Large intestine (tissue), 3 donors: ENCODE data around the gene DIS3L2. TPM values are rescaled to one million over a fixed set of nuclear protein-coding genes. Genes with fewer than 3 reads are reported as not detected.
"Not testable (repeated sequence)": the region's sequence is repeated elsewhere in the genome, so short reads cannot be mapped to it uniquely, and the experiment has no call there.

Source experiments
- DNase-seq, 2 donors: peaks; one replicate each; pipeline versions ENCODE4 v3.0.0 to v3.0.0-alpha.2; 2013
- H3K27ac ChIP-seq: one replicate; pipeline ENCODE4 v1.5.1; 2013; ENCODE audit warnings: low read length
- H3K27me3 ChIP-seq: 2 replicates; pipeline ENCODE4 v1.6.1; 2013; ENCODE audit warnings: low read length; ENCODE audit not compliant: control insufficient read depth, insufficient read depth
- H3K36me3 ChIP-seq: 2 replicates; pipeline ENCODE4 v1.6.1; 2013; ENCODE audit warnings: low read length; ENCODE audit not compliant: control insufficient read depth, insufficient read depth
- H3K4me1 ChIP-seq: one replicate; pipeline ENCODE4 v1.6.1; 2013; ENCODE audit warnings: low read length; ENCODE audit not compliant: control insufficient read depth, insufficient read depth
- H3K4me3 ChIP-seq: one replicate; pipeline ENCODE4 v1.5.1; 2013; ENCODE audit warnings: low read length
- H3K9me3 ChIP-seq: one replicate; pipeline ENCODE4 v1.6.1; 2013; ENCODE audit warnings: mild to moderate bottlenecking, low read depth, low read length, moderate library complexity; ENCODE audit not compliant: control insufficient read depth
- WGBS: methylation state at CpG from one replicate; pipeline ENCODE4 v1.1.5; 2013; ENCODE audit warnings: low lambda C conversion rate; ENCODE audit not compliant: insufficient coverage; 5-methylcytosine and 5-hydroxymethylcytosine counted together
- polyA plus RNA-seq: library from polyadenylated mRNA; unstranded; fragments of 120-200 nt; gene quantifications from one replicate; pipeline ENCODE4 v1.2.1, GENCODE V29; 2013

Gene DIS3L2
- polyA plus RNA-seq, 1 donor, result 23.6 TPM

- H3K27me3 ChIP-seq, H3K4me3 ChIP-seq, H3K9me3 ChIP-seq, DNase-seq, H3K27ac ChIP-seq, H3K36me3 ChIP-seq, H3K4me1 ChIP-seq: not testable (repeated sequence)
- WGBS, result no CpG with 5 or more reads among the region's 6 CpGs
Observed at GRCh38 chr2:232115728-232116361, 154.3 kb downstream of the DIS3L2 start.

- Histone ChIP-seq H3K36me3 (no peaks in the 10 kb centered on the region), H3K4me3 (no peak overlapping the region), H3K27ac (no peak overlapping the region), H3K9me3 (no peaks in the 10 kb centered on the region), H3K27me3 (no peaks in the 10 kb centered on the region), H3K4me1 (no peaks in the 10 kb centered on the region)
- WGBS, result no CpG with 5 or more reads among the region's 3 CpGs
- no peak for DNase-seq
Observed at GRCh38 chr2:232116852-232117251, 155.3 kb downstream of the DIS3L2 start.

DNA sequence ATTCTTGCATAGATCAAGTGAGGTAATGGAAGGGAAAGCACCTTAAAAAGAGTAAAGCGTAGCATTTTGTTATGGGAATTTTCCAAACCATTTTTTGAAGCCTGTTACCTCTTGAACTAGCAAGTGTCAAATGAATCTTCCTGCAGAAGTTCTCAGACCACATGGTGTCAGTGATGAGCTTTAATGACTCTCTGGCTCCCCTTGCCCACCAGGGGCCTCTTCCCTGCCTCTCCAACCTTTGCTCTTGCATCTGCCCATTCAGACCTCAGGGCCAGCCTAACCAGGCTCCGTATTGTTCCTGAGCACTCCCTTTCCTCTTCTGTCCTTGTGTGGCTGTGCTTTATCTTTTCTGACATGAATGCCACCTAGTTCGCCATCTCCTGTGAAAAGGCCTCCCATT is 155.9 kb downstream of the DIS3L2 start:
- DNase-seq, result no peak
- Histone ChIP-seq H3K27me3 (no peaks in the 10 kb centered on the region), H3K9me3 (no peaks in the 10 kb centered on the region), H3K27ac (no peak overlapping the region), H3K4me3 (no peak overlapping the region), H3K4me1 (no peaks in the 10 kb centered on the region), H3K36me3 (no peaks in the 10 kb centered on the region)
- no CpG with 5 or more reads among the region's 3 CpGs for WGBS

DNA sequence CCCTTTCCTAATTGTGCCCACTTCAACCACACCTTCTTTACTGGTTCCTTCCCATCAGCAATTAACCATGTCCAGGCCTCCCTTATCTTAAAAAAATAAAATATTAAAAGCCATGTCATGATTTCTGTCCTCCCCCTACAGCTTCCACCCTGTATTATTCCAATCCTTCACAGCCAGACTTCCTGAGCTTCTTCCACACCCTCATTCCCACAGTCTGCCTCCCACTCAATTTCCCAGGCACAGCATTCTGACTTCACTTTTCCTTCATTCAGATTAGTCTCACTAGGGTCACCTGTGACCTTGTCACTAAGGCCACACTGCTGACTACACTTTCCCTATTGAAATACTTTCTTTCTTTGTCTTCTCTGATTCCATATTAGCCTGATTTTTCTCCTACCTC is 159.4 kb downstream of the DIS3L2 start:
- Histone ChIP-seq H3K27ac (no peak overlapping the region), H3K27me3 (no peaks in the 10 kb centered on the region), H3K36me3 (no peaks in the 10 kb centered on the region), H3K4me1 (no peaks in the 10 kb centered on the region), H3K9me3 (no peaks in the 10 kb centered on the region), H3K4me3 (no peak overlapping the region)
- no peak for DNase-seq

GRCh38 chr2:232124309-232124708 is 162.8 kb downstream of the DIS3L2 start:
- WGBS, result 100% methylated on average over 1 of the region's 1 CpG
- no peaks in the 10 kb centered on the region for H3K9me3 ChIP-seq
- H3K4me3 ChIP-seq, result no peak overlapping the region
- no peaks in the 10 kb centered on the region for H3K4me1 ChIP-seq
- DNase-seq, result no peak
- no peaks in the 10 kb centered on the region for H3K27me3 ChIP-seq
- H3K27ac ChIP-seq, result no peak overlapping the region
- no peaks in the 10 kb centered on the region for H3K36me3 ChIP-seq

DNA sequence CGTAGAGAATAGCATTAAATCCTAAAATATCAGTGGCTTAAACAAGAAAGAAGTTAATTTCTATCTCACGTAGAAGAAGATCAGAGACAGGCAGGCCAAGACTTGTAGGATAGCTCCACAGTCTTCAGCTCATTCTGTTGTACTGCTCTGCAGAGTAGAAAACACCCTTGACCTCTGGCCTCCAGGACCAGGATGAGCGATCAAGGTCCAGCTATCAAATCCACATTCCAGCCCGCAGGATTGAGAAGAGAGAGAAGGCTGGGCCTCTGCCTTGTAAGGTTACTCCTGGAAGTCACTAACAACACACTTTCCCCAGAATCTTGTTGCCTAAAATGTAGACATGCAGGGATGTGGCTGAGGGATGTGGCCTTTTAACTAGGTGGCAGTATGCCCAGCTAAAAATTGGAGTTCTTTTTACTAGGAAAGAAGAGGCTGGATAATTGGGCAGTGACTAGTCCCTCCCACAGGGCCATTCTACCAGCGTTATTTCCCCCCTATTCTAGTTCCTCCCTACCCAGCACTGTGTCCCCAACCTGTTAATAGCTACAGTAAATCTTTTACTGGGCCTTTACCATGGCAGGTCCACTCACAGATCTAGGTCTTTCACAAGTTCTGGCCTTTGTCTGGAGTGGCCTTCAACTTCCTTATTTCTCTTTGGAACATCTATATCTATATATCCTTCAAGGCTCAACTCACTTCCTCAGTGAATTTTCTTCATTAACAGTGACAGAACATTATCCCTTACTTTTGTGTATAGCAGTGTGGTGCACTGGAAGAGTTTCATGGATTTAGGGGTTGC is 165.0 kb downstream of the DIS3L2 start:
- Histone ChIP-seq H3K27ac (no peak overlapping the region), H3K4me3 (no peak overlapping the region), H3K9me3 (no peaks in the 10 kb centered on the region), H3K36me3 (peaks cover 4% of the 10 kb centered on the region), H3K4me1 (no peaks in the 10 kb centered on the region), H3K27me3 (no peaks in the 10 kb centered on the region)
- DNase-seq, result no peak
- 67% methylated on average over 2 of the region's 5 CpGs for WGBS

- H3K27ac ChIP-seq, result no peak overlapping the region
- DNase-seq, result no peak
- no peaks in the 10 kb centered on the region for H3K27me3 ChIP-seq
- H3K9me3 ChIP-seq, result no peaks in the 10 kb centered on the region
- no peaks in the 10 kb centered on the region for H3K4me1 ChIP-seq
- H3K36me3 ChIP-seq, result peaks cover 14% of the 10 kb centered on the region
- WGBS, result 72% methylated on average over 2 of the region's 4 CpGs
- H3K4me3 ChIP-seq, result no peak overlapping the region
Observed at GRCh38 chr2:232129483-232129882, 168.0 kb downstream of the DIS3L2 start.

- Histone ChIP-seq H3K9me3 (no peaks in the 10 kb centered on the region), H3K27me3 (no peaks in the 10 kb centered on the region), H3K27ac (no peak overlapping the region), H3K4me1 (no peaks in the 10 kb centered on the region), H3K4me3 (no peak overlapping the region), H3K36me3 (peaks cover 14% of the 10 kb centered on the region)
- DNase-seq, result no peak
- WGBS, result 67% methylated on average over 2 of the region's 3 CpGs
Observed at GRCh38 chr2:232132181-232132580, 170.7 kb downstream of the DIS3L2 start.

DNA sequence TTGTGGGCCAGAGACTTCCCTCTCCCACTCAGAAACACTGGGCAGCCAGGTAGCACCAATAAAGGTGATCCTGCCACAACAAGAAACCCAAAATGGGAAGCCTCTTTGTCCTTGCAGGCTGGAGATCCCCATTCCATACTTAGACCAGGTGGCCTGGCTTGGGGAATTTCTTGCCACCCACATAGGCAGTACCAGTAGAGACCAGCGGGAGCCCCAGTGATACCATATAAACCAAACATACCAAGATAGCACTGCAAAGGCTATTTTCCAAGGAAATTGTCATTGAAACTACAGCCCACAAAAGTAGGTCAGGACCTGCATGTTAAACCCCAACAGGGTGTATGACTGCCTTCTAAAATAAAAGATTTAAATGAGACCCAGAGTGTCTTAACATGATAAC is 171.6 kb downstream of the DIS3L2 start:
- Histone ChIP-seq H3K4me1 (no peaks in the 10 kb centered on the region), H3K9me3 (no peaks in the 10 kb centered on the region), H3K4me3 (no peak overlapping the region), H3K36me3 (peaks cover 14% of the 10 kb centered on the region), H3K27ac (no peak overlapping the region), H3K27me3 (no peaks in the 10 kb centered on the region)
- WGBS, result no CpG with 5 or more reads among the region's 1 CpG
- DNase-seq, result no peak

DNA sequence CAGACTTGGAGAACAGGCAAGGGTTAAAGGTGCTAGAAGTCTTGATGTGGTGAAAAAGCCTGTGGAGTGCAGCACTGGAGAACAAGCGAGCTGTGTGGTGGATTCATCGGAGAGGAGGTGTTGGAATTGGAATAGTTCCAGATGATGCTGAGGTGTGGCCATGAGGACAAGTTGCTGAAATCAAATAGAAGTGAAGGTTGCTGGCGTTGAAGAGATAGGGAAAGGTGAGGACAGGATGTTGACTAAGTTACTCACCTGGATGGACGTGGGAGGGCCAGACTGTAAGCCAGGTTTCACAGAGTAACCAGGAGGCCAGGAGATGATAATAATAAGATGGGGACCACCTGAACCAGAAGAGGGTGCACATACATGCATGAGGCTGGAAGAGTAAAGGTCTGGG is 173.4 kb downstream of the DIS3L2 start:
- Histone ChIP-seq H3K27me3 (no peaks in the 10 kb centered on the region), H3K27ac (no peak overlapping the region), H3K4me1 (no peaks in the 10 kb centered on the region), H3K36me3 (peaks cover 14% of the 10 kb centered on the region), H3K9me3 (no peaks in the 10 kb centered on the region), H3K4me3 (no peak overlapping the region)
- 93% methylated on average over 4 of the region's 4 CpGs for WGBS
- no peak for DNase-seq
